Panc1 (cell line): ENCODE data around the gene ERC2. TPM values are rescaled to one million over a fixed set of nuclear protein-coding genes. Genes with fewer than 3 reads are reported as not detected.

ENCODE experiments used
- ATAC-seq: fragments of 200-7000 bp; cut with Tn5 transposase; 2 replicates; pipeline ENCODE4 v1.9.1; 2020; ENCODE audit warnings: mild to moderate bottlenecking, moderate library complexity
- BruUV-seq: library from RNA; stranded (reverse); fragments of 400-500 nt; replicated peaks from 2 replicates; lab custom pipeline; 2021; lab: Mats Ljungman, UMichigan
- CTCF ChIA-PET: fragments of 300-600 bp; sonication (Branson Sonifier 250); formaldehyde crosslinking; loops from one replicate; lab custom pipeline; 2022; ENCODE audit warnings: antibody characterized with exemption; lab: Charles Lee
- POLR2A ChIA-PET: fragments of 300-600 bp; sonication (Branson Sonifier 250); formaldehyde crosslinking; loops from one replicate; lab custom pipeline; 2022; ENCODE audit warnings: antibody characterized with exemption; lab: Charles Lee
- DNase-seq: peaks from one replicate; pipeline ENCODE4 v3.0.0-alpha.2; 2010; ENCODE audit warnings: low read depth, low spot score
- H3K27ac ChIP-seq: 2 replicates; pipeline ENCODE4 v1.5.1; 2011; ENCODE audit warnings: mild to moderate bottlenecking, low read length, inconsistent platforms
- H3K27me3 ChIP-seq: fragments of 200-500 bp; sonication (Bioruptor generic); 2 replicates; pipeline ENCODE4 v1.6.0; 2014; ENCODE audit warnings: low read length, inconsistent platforms; ENCODE audit not compliant: control insufficient read depth, insufficient read depth
- H3K36me3 ChIP-seq: fragments of 200-500 bp; sonication (Bioruptor generic); 2 replicates; pipeline ENCODE4 v1.5.1; 2014; ENCODE audit warnings: inconsistent platforms, mild to moderate bottlenecking, low read length, moderate library complexity; ENCODE audit not compliant: control insufficient read depth, insufficient read depth
- H3K4me1 ChIP-seq: 2 replicates; pipeline ENCODE4 v1.5.1; 2011; ENCODE audit warnings: inconsistent platforms, mild to moderate bottlenecking, low read length, moderate library complexity; ENCODE audit not compliant: control insufficient read depth, insufficient read depth
- H3K4me3 ChIP-seq, 2 experiments: 2 replicates each; pipeline ENCODE4 v1.5.1; 2011 to 2012; ENCODE audit warnings: low read depth in 2 of 2, low read length in 2 of 2, mild to moderate bottlenecking in 2 of 2, inconsistent platforms in 1 of 2, moderate library complexity in 1 of 2
- H3K9me3 ChIP-seq: fragments of 200-500 bp; sonication (Bioruptor generic); 2 replicates; pipeline ENCODE4 v1.5.1; 2014; ENCODE audit warnings: low read depth, mild to moderate bottlenecking, inconsistent platforms, low read length, moderate library complexity; ENCODE audit not compliant: control insufficient read depth, insufficient read depth
- CTCF ChIP-seq: fragments of 450-650 bp; IDR thresholded peaks from 2 replicates; pipeline ENCODE4 v1.5.1; 2017; ENCODE audit warnings: mild to moderate bottlenecking
- POLR2AphosphoS5 ChIP-seq: IDR thresholded peaks from 2 replicates; pipeline ENCODE4 v1.6.1; 2012; ENCODE audit warnings: mild to moderate bottlenecking, low read depth, low read length, moderate library complexity
- REST ChIP-seq, 2 experiments: IDR thresholded peaks; 2 replicates each; pipeline ENCODE4 v1.6.1; 2011 to 2012; ENCODE audit warnings: low read depth in 2 of 2, control low read depth in 1 of 2, low read length in 1 of 2, mild to moderate bottlenecking in 1 of 2, moderate library complexity in 1 of 2; ENCODE audit not compliant: insufficient read depth in 1 of 2
- SIN3A ChIP-seq: IDR thresholded peaks from 2 replicates; pipeline ENCODE4 v1.6.1; 2012; ENCODE audit warnings: low read depth, mild to moderate bottlenecking, low read length, moderate library complexity, borderline replicate concordance; ENCODE audit not compliant: insufficient read depth
- TCF7L2 ChIP-seq: IDR thresholded peaks from 2 replicates; pipeline ENCODE4 v1.6.1; 2011; ENCODE audit warnings: mild to moderate bottlenecking, low read depth, low read length, inconsistent platforms
- in situ Hi-C: cut with HindIII; loops from 2 replicates; pipeline ENCODE4 v1.10.0; 2016; ENCODE audit warnings: low sequenced_read_pairs, low pct_unique_long_range_greater_than_20kb
- intact Hi-C: fragments of 100-400 bp; cut with micrococcal nuclease; formaldehyde crosslinking; loops from one replicate; pipeline ENCODE4 v1.10.0; 2022; ENCODE audit not compliant: unreplicated experiment
- total RNA-seq: library from RNA; stranded (reverse); gene quantifications from one replicate; pipeline ENCODE4 v1.2.1, GENCODE V29; 2021; ENCODE audit not compliant: unreplicated experiment

ERC2 gene
- total RNA-seq, 1 experiment from 2014 or later, result 0.33 TPM

GRCh38 chr3:55724407-55724784 lies 743.9 kb downstream of the ERC2 start:
- intact Hi-C loops, result no loop called here
- TF ChIP-seq REST (IDR thresholded peaks at IDR 0.05; ENCODE audit: insufficient read depth in 1 of 2, low read depth in 2 of 2, low read length in 1 of 2) (no peak), SIN3A (no peak), TCF7L2 (no peak), CTCF (no peak), POLR2AphosphoS5 (no peak)
- H3K27me3 ChIP-seq, result no peaks in the 10 kb centered on the region; the same call in 1 of the 2 replicates
- ChIA-PET POLR2A (no interaction called here), CTCF (no interaction called here)
- no peak overlapping the region for H3K27ac ChIP-seq
- in situ Hi-C loops, result no loop called here
- H3K4me3 ChIP-seq, result no peak overlapping the region
- no peaks in the 10 kb centered on the region for H3K36me3 ChIP-seq
- ATAC-seq, result no peak
- H3K4me1 ChIP-seq, result no peaks in the 10 kb centered on the region
- H3K9me3 ChIP-seq, result no peaks in the 10 kb centered on the region
- DNase-seq, result no peak
- no TSS peak for BruUV-seq

DNA sequence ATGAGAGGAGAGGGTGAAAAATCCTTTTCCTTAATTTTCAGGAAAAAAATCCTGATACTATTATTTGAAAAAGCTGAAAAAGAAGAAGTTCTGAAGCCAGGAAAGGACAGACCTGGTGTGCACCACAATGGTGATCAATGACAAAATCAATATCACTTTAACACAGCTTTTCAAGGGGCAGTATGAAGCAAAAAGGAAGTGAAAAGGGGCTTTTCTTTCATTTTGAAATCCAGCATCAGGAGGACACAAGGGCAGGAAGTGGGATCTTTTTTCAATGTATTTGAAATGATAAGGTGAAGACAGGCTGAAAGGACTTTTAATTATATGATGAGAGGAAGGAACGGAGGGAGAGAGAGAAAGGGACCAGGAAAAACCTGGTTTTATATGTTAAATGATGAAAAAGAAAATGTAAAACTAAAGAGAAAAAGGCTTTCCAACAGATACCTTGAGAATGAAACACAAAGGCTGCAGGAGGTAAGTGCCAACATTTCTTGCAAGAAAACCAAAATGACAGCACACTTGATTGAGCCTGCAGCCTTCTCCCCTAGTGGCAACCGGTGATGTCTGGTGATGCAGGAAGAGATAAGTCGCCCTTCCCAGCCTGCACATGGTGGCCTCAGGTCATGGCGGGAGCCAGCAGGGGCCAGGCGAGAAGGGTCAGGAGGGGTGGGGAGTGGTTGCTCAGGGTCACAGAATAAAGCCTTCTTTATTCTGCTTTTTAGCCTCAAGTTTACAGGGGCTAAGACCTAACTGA lies 744.4 kb downstream of the ERC2 start:
- H3K4me3 ChIP-seq, result no peak overlapping the region
- CTCF ChIA-PET, result no interaction called here
- H3K36me3 ChIP-seq, result no peaks in the 10 kb centered on the region
- ATAC-seq (no peak), DNase-seq (no peak)
- TF ChIP-seq SIN3A (no peak), POLR2AphosphoS5 (no peak), CTCF (no peak), REST (IDR thresholded peaks at IDR 0.05; ENCODE audit: insufficient read depth in 1 of 2, low read depth in 2 of 2, low read length in 1 of 2) (no peak), TCF7L2 (no peak)
- H3K27me3 ChIP-seq, result no peaks in the 10 kb centered on the region; the same call in 1 of the 2 replicates
- no TSS peak for BruUV-seq
- intact Hi-C loops, result no loop called here
- no peak overlapping the region for H3K27ac ChIP-seq
- POLR2A ChIA-PET, result no interaction called here
- in situ Hi-C loops, result no loop called here
- no peaks in the 10 kb centered on the region for H3K9me3 ChIP-seq
- H3K4me1 ChIP-seq, result no peaks in the 10 kb centered on the region
